Naive thymus-derived CD4-positive, alpha-beta T cell (primary cell): ENCODE measurements around the gene ZNF763. TPM values are rescaled to one million over a fixed set of nuclear protein-coding genes. Genes with fewer than 3 reads are reported as not detected.

Experiments used
- ATAC-seq: fragments of 150-1000 bp; cut with Tn5 transposase; 2 replicates; pipeline ENCODE4 v1.10.0; 2021; ENCODE audit warnings: mild to moderate bottlenecking, moderate library complexity
- CTCF ChIA-PET: fragments of 350-600 bp; sonication (Branson Sonifier 250); formaldehyde crosslinking; loops from one replicate; lab custom pipeline; 2021; ENCODE audit warnings: antibody characterized with exemption; lab: Charles Lee
- POLR2A ChIA-PET: fragments of 350-600 bp; sonication (Branson Sonifier 250); formaldehyde crosslinking; loops from one replicate; lab custom pipeline; 2021; ENCODE audit warnings: antibody characterized with exemption, inconsistent platforms; lab: Charles Lee
- DNase-seq, 9 donors: peaks; one replicate each; pipeline versions ENCODE4 v3.0.0 to v3.0.0-alpha.2; 2020 to 2022; ENCODE audit warnings: mixed read lengths in 1 of 9
- H3K27ac ChIP-seq: one replicate; pipeline ENCODE4 v1.7.0; 2013; ENCODE audit warnings: mild to moderate bottlenecking, low read depth, low read length, moderate library complexity
- H3K27me3 ChIP-seq, 2 donors: one replicate each; pipeline ENCODE4 v1.7.0; 2013; ENCODE audit warnings: low read length in 2 of 2, mild to moderate bottlenecking in 2 of 2, moderate library complexity in 2 of 2; ENCODE audit not compliant: control insufficient read depth in 2 of 2, insufficient read depth in 2 of 2
- H3K36me3 ChIP-seq, 3 experiments: 1 replicate in 2 of 3; 2 replicates in 1 of 3; pipeline ENCODE4 v1.7.0; 2013; ENCODE audit warnings: low read length in 3 of 3, mild to moderate bottlenecking in 3 of 3, moderate library complexity in 1 of 3; ENCODE audit not compliant: insufficient read depth in 3 of 3, control insufficient read depth in 2 of 3
- H3K4me1 ChIP-seq, 2 donors: one replicate each; pipeline ENCODE4 v1.7.0; 2013; ENCODE audit warnings: low read length in 2 of 2, mild to moderate bottlenecking in 2 of 2, moderate library complexity in 1 of 2; ENCODE audit not compliant: control insufficient read depth in 2 of 2, insufficient read depth in 2 of 2
- H3K4me3 ChIP-seq: 2 replicates; pipeline ENCODE4 v1.7.0; 2013; ENCODE audit warnings: mild to moderate bottlenecking, low read length
- H3K9me3 ChIP-seq, 3 experiments: 1 replicate in 2 of 3; 2 replicates in 1 of 3; pipeline ENCODE4 v1.7.0; 2013; ENCODE audit warnings: low read length in 3 of 3; ENCODE audit not compliant: control insufficient read depth in 2 of 3
- H3K27ac Mint-ChIP-seq, 9 donors: one replicate each; pipeline ENCODE4 v1.8.0; 2020 to 2022; ENCODE audit warnings: mixed read lengths in 9 of 9, mild to moderate bottlenecking in 8 of 9, moderate library complexity in 5 of 9, inconsistent platforms in 2 of 9
- H3K27me3 Mint-ChIP-seq, 5 donors: one replicate each; pipeline ENCODE4 v1.8.0; 2021 to 2022; ENCODE audit warnings: mixed read lengths in 5 of 5, mild to moderate bottlenecking in 1 of 5
- H3K36me3 Mint-ChIP-seq, 5 donors: one replicate each; pipeline ENCODE4 v1.8.0; 2020 to 2022; ENCODE audit warnings: mixed read lengths in 5 of 5, mild to moderate bottlenecking in 3 of 5, inconsistent platforms in 1 of 5
- H3K4me1 Mint-ChIP-seq, 7 donors: one replicate each; pipeline ENCODE4 v1.8.0; 2020 to 2022; ENCODE audit warnings: mixed read lengths in 7 of 7, mild to moderate bottlenecking in 3 of 7, inconsistent platforms in 1 of 7
- H3K4me3 Mint-ChIP-seq, 10 donors: one replicate each; pipeline ENCODE4 v1.8.0; 2020 to 2022; ENCODE audit warnings: mild to moderate bottlenecking in 10 of 10, mixed read lengths in 10 of 10, moderate library complexity in 6 of 10, inconsistent platforms in 2 of 10
- H3K9me3 Mint-ChIP-seq, 11 donors: one replicate each; pipeline ENCODE4 v1.8.0; 2020 to 2022; ENCODE audit warnings: mixed read lengths in 11 of 11, mild to moderate bottlenecking in 4 of 11, inconsistent platforms in 1 of 11, moderate library complexity in 1 of 11
- intact Hi-C, 2 donors: fragments of 100-400 bp; cut with micrococcal nuclease; formaldehyde crosslinking; loops; one replicate each; pipeline ENCODE4 v1.15.1; 2023
- polyA plus RNA-seq, 2 donors: library from polyadenylated mRNA; unstranded; fragments of 300-500 nt; fragmentation: Illumina TruSeq; gene quantifications; one replicate each; pipeline ENCODE4 v1.2.3, GENCODE V29; 2021
- total RNA-seq, 6 experiments: library from RNA in 5 of 6; stranded (reverse) in 5 of 6; gene quantifications; 1 replicate in 5 of 6; 2 replicates in 1 of 6; pipeline ENCODE4 v1.2.3 and lab custom pipeline; 2021 to 2026

ZNF763 gene
- total and polyA plus RNA-seq, 7 experiments from 2014 or later: 1.3 to 17.3 (median 4.4) TPM

GRCh38 chr19:11979527-11979926, 14.7 kb downstream of the ZNF763 start:
- DNase-seq: no peak
- H3K4me1 Mint-ChIP-seq: peaks cover 0 to 4% (median 0%) of the 10 kb centered on the region in 7 donors
- ATAC-seq: no peak
- no peaks in the 10 kb centered on the region for H3K27me3 Mint-ChIP-seq
- Histone ChIP-seq H3K27ac (no peak overlapping the region), H3K27me3 (no peaks in the 10 kb centered on the region), H3K9me3 (peaks cover 14 to 62% (median 40%) of the 10 kb centered on the region in 3 experiments), H3K4me1 (no peaks in the 10 kb centered on the region), H3K36me3 (peaks cover 4 to 20% (median 4%) of the 10 kb centered on the region in 3 experiments), H3K4me3 (no peak overlapping the region)
- peaks cover 10 to 84% (median 52%) of the 10 kb centered on the region in 11 donors for H3K9me3 Mint-ChIP-seq
- intact Hi-C loops: no loop called here
- H3K36me3 Mint-ChIP-seq: peaks cover 10 to 61% (median 44%) of the 10 kb centered on the region in 5 donors
- H3K27ac Mint-ChIP-seq: no peak overlapping the region
- H3K4me3 Mint-ChIP-seq: no peak overlapping the region
- CTCF ChIA-PET: no interaction called here
- POLR2A ChIA-PET: interaction anchor here (1.7 kb wide), 1 partner anchor 15 kb away, joined by 4 read pairs; the partner anchor contains the start of gene ZNF763

- H3K27ac ChIP-seq: no peak overlapping the region
- H3K27me3 Mint-ChIP-seq: peaks cover 0 to under 1% (median 0%) of the 10 kb centered on the region in 5 donors
- peaks cover 14 to 53% (median 35%) of the 10 kb centered on the region in 3 experiments for H3K9me3 ChIP-seq
- H3K36me3 ChIP-seq: peaks cover 4 to 17% (median 4%) of the 10 kb centered on the region in 3 experiments
- no peaks in the 10 kb centered on the region for H3K27me3 ChIP-seq
- peaks cover 8 to 55% (median 42%) of the 10 kb centered on the region in 11 donors for H3K9me3 Mint-ChIP-seq
- no peak overlapping the region for H3K4me3 ChIP-seq
- H3K27ac Mint-ChIP-seq: no peak overlapping the region
- ATAC-seq (no peak), DNase-seq (no peak)
- intact Hi-C loops: no loop called here
- peaks cover 0 to 4% of the 10 kb centered on the region in 2 donors for H3K4me1 ChIP-seq
- POLR2A ChIA-PET: interaction anchor here (0.6 kb wide), 1 partner anchor 18 kb away, joined by 3 read pairs; the partner anchor contains the start of gene ZNF763
- CTCF ChIA-PET: interaction anchor here (1.0 kb wide), 1 partner anchor 19 kb away, joined by 3 read pairs; no protein-coding TSS in a partner anchor
- peaks cover 0 to 5% (median under 1%) of the 10 kb centered on the region in 7 donors for H3K4me1 Mint-ChIP-seq
- no peak overlapping the region for H3K4me3 Mint-ChIP-seq
- peaks cover 10 to 33% (median 23%) of the 10 kb centered on the region in 5 donors for H3K36me3 Mint-ChIP-seq
These were observed 17.7 kb downstream of the ZNF763 start for GRCh38 chr19:11982526-11982925.

- Histone ChIP-seq H3K36me3 (peaks cover 0 to 5% (median 0%) of the 10 kb centered on the region in 3 experiments), H3K4me1 (peaks cover 0 to 8% of the 10 kb centered on the region in 2 donors), H3K27ac (no peak overlapping the region), H3K9me3 (peaks cover 3 to 29% (median 15%) of the 10 kb centered on the region in 3 experiments), H3K4me3 (no peak overlapping the region), H3K27me3 (no peaks in the 10 kb centered on the region)
- Mint-ChIP-seq H3K4me1 (peaks cover 5 to 16% (median 14%) of the 10 kb centered on the region in 7 donors), H3K27ac (no peak overlapping the region), H3K4me3 (peak overlapping the region in 1 of 10 donors; percentile 15), H3K36me3 (peaks cover 0 to 9% (median 3%) of the 10 kb centered on the region in 5 donors), H3K27me3 (peaks cover 0 to 2% (median 0%) of the 10 kb centered on the region in 5 donors), H3K9me3 (peaks cover 0 to 30% (median 20%) of the 10 kb centered on the region in 11 donors)
- ATAC-seq (no peak), DNase-seq (no peak)
- POLR2A ChIA-PET: no interaction called here
- CTCF ChIA-PET: no interaction called here
- intact Hi-C loops: loop anchor here in 1 of 2 donors (5.0 kb wide), 1 partner anchor 72 kb away; no protein-coding TSS in a partner anchor
These were observed 20.1 kb downstream of the ZNF763 start for GRCh38 chr19:11984986-11985385.

- Mint-ChIP-seq H3K27ac (peak overlapping the region in 3 of 9 donors; percentile 32 to 97 (median 90)), H3K9me3 (peaks cover 0 to 15% (median 5%) of the 10 kb centered on the region in 11 donors), H3K27me3 (peaks cover 0 to 2% (median 0%) of the 10 kb centered on the region in 5 donors), H3K4me3 (peak overlapping the region in 8 of 10 donors; percentile 84 to 99 (median 98)), H3K4me1 (peaks cover 12 to 30% (median 23%) of the 10 kb centered on the region in 7 donors), H3K36me3 (peaks cover 0 to 16% (median 0%) of the 10 kb centered on the region in 5 donors)
- DNase-seq (peak in 1 of 9 donors; percentile 10), ATAC-seq (no peak)
- intact Hi-C loops: loop anchor here (1.0 to 5.0 kb wide), 4 partner anchors 22 to 624 kb away; partner anchors contain the start of genes ZNF490 (in 1 of the 2), ZNF564 (in 1 of the 2) and ZNF791 (in 1 of the 2)
- no peak overlapping the region for H3K27ac ChIP-seq
- ChIA-PET POLR2A (interaction anchor here (0.6 to 4.6 kb wide), 6 partner anchors 13 to 125 kb away, joined by 3 to 65 read pairs (median 4); partner anchors contain the start of genes ZNF69, ZNF700 and ZNF763), CTCF (interaction anchor here (0.7 to 5.7 kb wide), 6 partner anchors 19 to 189 kb away, joined by 3 to 95 read pairs (median 30); partner anchors contain the start of genes ZNF491, ZNF69, ZNF700 and ZNF763)
- H3K27me3 ChIP-seq: no peaks in the 10 kb centered on the region
- peaks cover 0 to 8% of the 10 kb centered on the region in 2 donors for H3K4me1 ChIP-seq
- no peak overlapping the region for H3K4me3 ChIP-seq
- peaks cover 0 to 13% (median 0%) of the 10 kb centered on the region in 3 experiments for H3K9me3 ChIP-seq
- H3K36me3 ChIP-seq: peaks cover 0 to 5% (median 0%) of the 10 kb centered on the region in 3 experiments
These were observed 21.9 kb downstream of the ZNF763 start for GRCh38 chr19:11986754-11987153.

GRCh38 chr19:11987405-11988281, 22.8 kb downstream of the ZNF763 start:
- intact Hi-C loops: loop anchor here (1.0 to 5.0 kb wide), 10 partner anchors 23 to 623 kb away; partner anchors contain the start of genes ZNF20 (in 2 of the 2), ZNF440 (in 2 of the 2), ZNF490 (in 1 of the 2) and ZNF564 (in 1 of the 2)
- Histone ChIP-seq H3K9me3 (peaks cover 0 to 4% (median 0%) of the 10 kb centered on the region in 3 experiments), H3K36me3 (peaks cover 0 to 5% (median 0%) of the 10 kb centered on the region in 3 experiments), H3K4me3 (peak overlapping the region; percentile 98), H3K27ac (peak overlapping the region; percentile 88), H3K4me1 (peaks cover 0 to 8% of the 10 kb centered on the region in 2 donors), H3K27me3 (no peaks in the 10 kb centered on the region)
- Mint-ChIP-seq H3K27me3 (peaks cover 0 to 2% (median 0%) of the 10 kb centered on the region in 5 donors), H3K4me1 (peaks cover 15 to 39% (median 28%) of the 10 kb centered on the region in 7 donors), H3K36me3 (peaks cover 0 to 19% (median 0%) of the 10 kb centered on the region in 5 donors), H3K9me3 (peaks cover 0 to 12% (median 2%) of the 10 kb centered on the region in 11 donors), H3K27ac (peak overlapping the region; percentile 70 to 97 (median 96)), H3K4me3 (peak overlapping the region; percentile 84 to 99 (median 96))
- peak; percentile 95 for ATAC-seq
- peak; percentile 73 to 90 (median 87) for DNase-seq
- CTCF ChIA-PET: interaction anchor here (0.6 to 5.7 kb wide), 11 partner anchors 9 to 1768 kb away, joined by 3 to 95 read pairs (median 6); partner anchors contain the start of genes ZNF491, ZNF69, ZNF700 and ZNF763
- POLR2A ChIA-PET: interaction anchor here (0.5 to 4.6 kb wide), 16 partner anchors 13 to 346 kb away, joined by 3 to 65 read pairs (median 3); partner anchors contain the start of genes ZNF491, ZNF563, ZNF69 and ZNF700
